Spleen (tissue), 7 donors: Measurements from ENCODE around the gene SNX9.

ENCODE experiments used
- CTCF ChIP-seq, 11 experiments: fragments of 200-600 bp in 7 of 11; fragments of 450-650 bp in 4 of 11; sonication (generic) in 4 of 11; IDR thresholded peaks in 8 of 11; conservative IDR thresholded peaks in 3 of 11; 1 replicate in 7 of 11; 2 replicates in 4 of 11; pipeline versions ENCODE4 v1.4.0 to v1.8.0; 2016 to 2021; ENCODE audit warnings: antibody characterized with exemption in 11 of 11, inconsistent platforms in 4 of 11, mild to moderate bottlenecking in 1 of 11
- POLR2A ChIP-seq, 3 donors: fragments of 450-650 bp; IDR thresholded peaks; one replicate each; pipeline ENCODE4 v1.5.1; 2017; ENCODE audit warnings: antibody characterized with exemption in 3 of 3, mild to moderate bottlenecking in 1 of 3
- POLR2AphosphoS5 ChIP-seq, 3 donors: sonication (generic); formaldehyde crosslinking; IDR thresholded peaks; one replicate each; pipeline ENCODE4 v1.5.1; 2017; ENCODE audit warnings: antibody characterized with exemption in 3 of 3
- donor health status: DM: no; HTN: no; CAD: no; lungs with moderate emphysema.
- donor health status: DM: no; HTN: no; CAD: no.
- donor health status: DM: no; HTN: no; CAD: no.

DNA sequence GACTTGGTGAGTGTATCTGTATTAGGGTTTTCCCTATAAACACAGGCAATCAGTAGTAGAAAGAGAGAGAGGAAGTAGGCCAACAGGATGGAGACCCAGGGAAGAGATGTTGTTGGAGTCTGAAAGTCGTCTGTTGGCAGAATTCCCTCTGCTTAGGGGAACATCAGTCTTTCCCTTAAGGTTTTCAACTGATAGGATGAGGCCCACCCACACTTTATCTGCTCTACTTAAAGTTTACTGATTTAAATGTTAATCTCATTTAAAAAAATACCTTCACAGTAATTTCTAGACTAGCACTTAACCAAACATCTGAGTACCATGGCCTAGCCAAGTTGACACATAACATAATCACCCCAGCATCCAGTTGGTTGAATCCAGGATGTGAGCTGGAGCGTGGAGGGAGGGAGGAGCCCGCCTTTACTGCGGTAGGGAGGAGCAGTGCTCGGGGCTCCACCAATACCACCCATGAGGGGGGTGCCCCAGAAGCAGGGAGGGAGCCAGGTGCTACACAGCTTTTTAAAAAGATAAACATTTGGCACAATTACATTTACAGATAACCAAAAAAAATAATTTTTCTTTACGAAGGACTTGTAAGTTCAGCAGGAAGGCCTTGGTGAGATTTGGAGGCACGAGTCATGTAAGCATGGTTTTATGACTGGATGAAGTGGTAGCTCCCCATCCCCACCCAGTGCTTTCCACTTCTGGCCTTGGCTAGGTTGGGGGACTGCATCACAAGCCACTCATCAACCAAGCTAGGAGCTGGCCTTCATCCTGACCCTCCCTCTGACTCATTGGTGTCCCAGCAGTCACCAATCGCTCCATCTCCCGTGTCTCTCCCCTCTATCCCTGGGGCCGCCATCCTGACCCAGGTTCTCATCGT is 18.4 kb upstream of the SNX9 start:
- no peak for TF ChIP-seq CTCF (IDR thresholded peaks at IDR 0.05 in 8 of 11, conservative IDR thresholded peaks at IDR 0.05 in 3 of 11)
- no peak for TF ChIP-seq POLR2A (IDR thresholded peaks at IDR 0.05)
- TF ChIP-seq POLR2AphosphoS5 (IDR thresholded peaks at IDR 0.05), result no peak
